Measurements from ENCODE around the gene FBXL7. TPM values are rescaled to one million over a fixed set of nuclear protein-coding genes. Genes with fewer than 3 reads are reported as not detected.
A peak's percentile ranks its signal among the peaks of the same experiment; 100 is the strongest.

Gene FBXL7
- total RNA-seq, 6 experiments from 2014 or later: 12.7 to 19.2 (median 16.8) TPM

- Mint-ChIP-seq H3K27ac (peak overlapping the region; percentile 91), H3K27me3 (ENCODE audit: insufficient read depth) (peaks cover 5% of the 10 kb centered on the region), H3K36me3 (ENCODE audit: low read depth) (peaks cover 31% of the 10 kb centered on the region), H3K4me3 (peak overlapping the region; percentile 98), H3K9me3 (no peaks in the 10 kb centered on the region), H3K4me1 (ENCODE audit: low read depth) (peaks cover 33% of the 10 kb centered on the region)
- DNase-seq: peak; percentile 79
- peak; percentile 64 for TF ChIP-seq CTCF (IDR thresholded peaks at IDR 0.05)
These were observed 1.3 kb downstream of the FBXL7 start for GRCh38 chr5:15501091-15501791.

- H3K27ac Mint-ChIP-seq: peak overlapping the region; percentile 91
- H3K36me3 Mint-ChIP-seq (ENCODE audit: low read depth): peaks cover 31% of the 10 kb centered on the region
- 0 out of 2 replicates have a peak, but pooled peaks cover 5% of the 10 kb centered on the region for H3K27me3 Mint-ChIP-seq (ENCODE audit: insufficient read depth)
- TF ChIP-seq CTCF (IDR thresholded peaks at IDR 0.05): no peak
- H3K9me3 Mint-ChIP-seq: no peaks in the 10 kb centered on the region
- H3K4me3 Mint-ChIP-seq: peak overlapping the region; percentile 98
- DNase-seq: peak; percentile 43
- peaks cover 33% of the 10 kb centered on the region for H3K4me1 Mint-ChIP-seq (ENCODE audit: low read depth)
These were observed 2.2 kb downstream of the FBXL7 start for GRCh38 chr5:15502208-15502607.

GRCh38 chr5:15506146-15506545 lies 6.2 kb downstream of the FBXL7 start:
- Mint-ChIP-seq H3K4me1 (ENCODE audit: low read depth) (peaks cover 49% of the 10 kb centered on the region), H3K9me3 (no peaks in the 10 kb centered on the region)

GRCh38 chr5:15506897-15507296 lies 6.9 kb downstream of the FBXL7 start:
- TF ChIP-seq CTCF (IDR thresholded peaks at IDR 0.05): no peak
- H3K27me3 Mint-ChIP-seq (ENCODE audit: insufficient read depth): no peaks in the 10 kb centered on the region
- H3K4me1 Mint-ChIP-seq (ENCODE audit: low read depth): peaks cover 53% of the 10 kb centered on the region
- no peak for DNase-seq
- H3K9me3 Mint-ChIP-seq: no peaks in the 10 kb centered on the region
- H3K27ac Mint-ChIP-seq: no peak overlapping the region
- H3K36me3 Mint-ChIP-seq (ENCODE audit: low read depth): peaks cover 31% of the 10 kb centered on the region
- no peak overlapping the region for H3K4me3 Mint-ChIP-seq

More at GRCh38 chr5:15506146-15506545, 6.2 kb downstream of the FBXL7 start:
- Mint-ChIP-seq H3K4me3 (no peak overlapping the region), H3K27ac (no peak overlapping the region), H3K36me3 (ENCODE audit: low read depth) (peaks cover 31% of the 10 kb centered on the region), H3K27me3 (ENCODE audit: insufficient read depth) (0 out of 2 replicates have a peak, but pooled peaks cover 3% of the 10 kb centered on the region)
- TF ChIP-seq CTCF (IDR thresholded peaks at IDR 0.05): no peak
- DNase-seq: no peak

GRCh38 chr5:15510092-15510491 lies 10.1 kb downstream of the FBXL7 start:
- Mint-ChIP-seq H3K4me3 (peak overlapping the region; percentile 55), H3K36me3 (ENCODE audit: low read depth) (peaks cover 10% of the 10 kb centered on the region), H3K27ac (peak overlapping the region; percentile 65), H3K9me3 (no peaks in the 10 kb centered on the region), H3K4me1 (ENCODE audit: low read depth) (peaks cover 46% of the 10 kb centered on the region), H3K27me3 (ENCODE audit: insufficient read depth) (no peaks in the 10 kb centered on the region)
- TF ChIP-seq CTCF (IDR thresholded peaks at IDR 0.05): no peak
- peak; percentile 48 for DNase-seq
